Muscle of leg (tissue), 11 donors: ENCODE data around the gene CDH24. TPM values are rescaled to one million over a fixed set of nuclear protein-coding genes. Genes with fewer than 3 reads are reported as not detected.

ENCODE experiments used
- DNase-seq: peaks from one replicate; pipeline ENCODE4 v3.0.0; 2013
- H3K27ac ChIP-seq: one replicate; pipeline ENCODE4 v1.5.1; 2013; ENCODE audit warnings: mild to moderate bottlenecking, low read length, control low read depth
- H3K27me3 ChIP-seq: one replicate; pipeline ENCODE4 v1.6.1; 2013; ENCODE audit warnings: low read length; ENCODE audit not compliant: control insufficient read depth, insufficient read depth
- H3K36me3 ChIP-seq: one replicate; pipeline ENCODE4 v1.6.1; 2013; ENCODE audit warnings: low read length; ENCODE audit not compliant: control insufficient read depth, insufficient read depth
- H3K4me1 ChIP-seq: one replicate; pipeline ENCODE4 v1.6.1; 2013; ENCODE audit warnings: low read length; ENCODE audit not compliant: control insufficient read depth, insufficient read depth
- H3K4me3 ChIP-seq: one replicate; pipeline ENCODE4 v1.5.1; 2013; ENCODE audit warnings: low read length, control low read depth
- H3K9me3 ChIP-seq: replicated peaks from 2 replicates; pipeline ENCODE4 v1.6.1; 2013; ENCODE audit warnings: low read depth, low read length; ENCODE audit not compliant: control insufficient read depth
- WGBS: methylation state at CpG from one replicate; pipeline ENCODE4 v1.1.5; 2013; ENCODE audit warnings: missing lambda C conversion rate; ENCODE audit not compliant: insufficient coverage; 5-methylcytosine and 5-hydroxymethylcytosine counted together
- polyA plus RNA-seq, 8 donors: library from polyadenylated mRNA; unstranded; fragments of 120-200 nt; gene quantifications; one replicate each; pipeline versions ENCODE4 v1.2.1 to v1.2.3, GENCODE V29; 2013; ENCODE audit warnings: inconsistent platforms in 1 of 8, low replicate concordance in 1 of 8; ENCODE audit not compliant: insufficient read length in 8 of 8, insufficient read depth in 1 of 8
- total RNA-seq: library from RNA; stranded (reverse); fragments of 120-200 nt; gene quantifications from one replicate; pipeline ENCODE4 v1.2.4, GENCODE V29; 2013

CDH24 gene
- total and polyA plus RNA-seq, 9 donors = 2.1 to 6.8 (median 4.8) TPM

DNA sequence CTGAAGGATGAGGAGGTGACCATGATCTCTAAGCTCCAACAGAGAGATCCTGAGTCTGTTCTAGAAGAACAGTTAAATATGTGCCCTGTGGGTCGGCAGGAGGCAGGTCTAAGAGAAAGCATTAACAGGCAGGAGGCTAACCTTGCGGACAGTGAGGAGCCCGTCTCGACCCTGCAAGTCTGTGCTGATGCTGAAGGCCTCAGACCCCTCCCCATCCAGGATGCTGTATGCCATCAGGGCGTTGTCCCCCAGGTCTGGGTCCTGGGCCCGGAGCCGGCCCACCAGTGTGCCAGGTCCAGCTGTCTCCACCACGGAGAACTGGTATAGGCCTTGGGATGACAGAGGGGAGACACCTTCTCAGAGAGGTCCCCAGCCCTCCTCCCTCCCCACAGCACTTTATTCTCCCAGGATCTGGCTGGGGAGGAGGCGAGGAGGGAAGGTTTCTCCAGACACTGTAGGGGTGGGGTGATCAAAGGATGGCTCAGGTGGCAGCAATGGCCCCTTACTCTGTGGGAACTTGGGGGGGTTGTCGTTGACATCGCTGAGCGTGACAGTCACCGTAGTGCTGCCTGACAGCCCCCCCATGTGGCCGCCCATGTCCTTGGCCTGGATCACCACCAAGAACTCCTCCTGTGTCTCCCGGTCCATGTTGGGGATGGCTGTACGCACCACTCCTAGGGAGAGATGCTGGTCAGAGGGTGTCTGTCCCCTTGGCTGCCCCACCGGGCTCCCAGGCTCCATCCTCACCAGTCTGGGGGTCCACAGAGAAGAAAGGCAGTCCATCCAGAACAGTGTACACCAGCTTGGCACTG, 3.1 kb downstream of the CDH24 start:
- no peaks in the 10 kb centered on the region for H3K9me3 ChIP-seq
- peaks cover 11% of the 10 kb centered on the region for H3K36me3 ChIP-seq
- H3K4me1 ChIP-seq = peaks cover 20% of the 10 kb centered on the region
- H3K27ac ChIP-seq = no peak overlapping the region
- 63% methylated on average over 9 of the region's 17 CpGs for WGBS
- H3K4me3 ChIP-seq = no peak overlapping the region
- DNase-seq = no peak
- H3K27me3 ChIP-seq = no peaks in the 10 kb centered on the region

DNA sequence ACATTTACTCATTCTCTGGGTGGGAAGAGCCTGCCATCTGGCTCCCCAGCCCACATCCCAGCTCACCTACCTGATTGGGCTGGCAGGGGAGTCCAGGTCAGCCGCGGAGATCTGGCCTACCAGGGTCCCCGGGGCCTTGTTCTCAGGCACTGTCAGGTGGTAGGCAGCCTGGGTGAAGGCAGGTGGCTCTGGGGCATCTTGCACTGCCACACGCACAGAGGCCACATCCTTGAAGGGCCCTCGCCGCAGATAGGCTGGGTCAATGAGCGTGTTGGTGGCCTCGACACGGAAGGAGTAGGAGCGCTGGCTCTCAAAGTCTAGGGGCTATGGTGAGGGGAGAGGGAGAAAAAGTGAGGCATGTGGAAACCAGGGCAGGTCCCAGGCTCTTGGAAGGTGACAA, 3.9 kb downstream of the CDH24 start:
- WGBS = 98% methylated on average over 4 of the region's 10 CpGs
- no peak for DNase-seq

DNA sequence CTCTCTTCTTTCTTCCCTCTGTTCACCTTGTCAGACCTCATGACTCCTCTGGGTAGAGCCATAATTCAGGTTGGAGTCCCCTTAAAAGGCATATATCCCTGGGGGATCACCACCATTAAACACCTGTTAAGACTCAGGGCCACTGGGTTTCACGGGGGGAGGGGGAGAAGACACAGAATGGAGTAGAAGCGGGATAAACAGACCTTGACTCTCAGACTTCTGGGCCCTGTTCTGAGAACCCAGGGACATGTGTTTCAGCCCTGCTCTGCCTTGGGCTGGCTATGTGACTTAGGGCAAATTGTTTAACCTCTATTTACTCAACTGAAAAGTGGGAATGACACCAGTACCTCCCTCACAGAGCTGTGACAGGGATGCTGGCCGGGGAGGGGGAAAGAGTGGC, 4.6 kb downstream of the CDH24 start:
- no peak overlapping the region for H3K4me3 ChIP-seq
- H3K9me3 ChIP-seq = no peaks in the 10 kb centered on the region
- DNase-seq = no peak
- no peaks in the 10 kb centered on the region for H3K27me3 ChIP-seq
- no peak overlapping the region for H3K27ac ChIP-seq
- peaks cover 18% of the 10 kb centered on the region for H3K4me1 ChIP-seq
- H3K36me3 ChIP-seq = peaks cover 7% of the 10 kb centered on the region
- WGBS = no CpG with 5 or more reads among the region's 3 CpGs

More for the DNA sequence above, 3.9 kb downstream of the CDH24 start:
- H3K4me1 ChIP-seq = peaks cover 20% of the 10 kb centered on the region
- no peak overlapping the region for H3K27ac ChIP-seq
- H3K9me3 ChIP-seq = no peaks in the 10 kb centered on the region
- H3K4me3 ChIP-seq = no peak overlapping the region
- H3K27me3 ChIP-seq = no peaks in the 10 kb centered on the region
- H3K36me3 ChIP-seq = peaks cover 8% of the 10 kb centered on the region

DNA sequence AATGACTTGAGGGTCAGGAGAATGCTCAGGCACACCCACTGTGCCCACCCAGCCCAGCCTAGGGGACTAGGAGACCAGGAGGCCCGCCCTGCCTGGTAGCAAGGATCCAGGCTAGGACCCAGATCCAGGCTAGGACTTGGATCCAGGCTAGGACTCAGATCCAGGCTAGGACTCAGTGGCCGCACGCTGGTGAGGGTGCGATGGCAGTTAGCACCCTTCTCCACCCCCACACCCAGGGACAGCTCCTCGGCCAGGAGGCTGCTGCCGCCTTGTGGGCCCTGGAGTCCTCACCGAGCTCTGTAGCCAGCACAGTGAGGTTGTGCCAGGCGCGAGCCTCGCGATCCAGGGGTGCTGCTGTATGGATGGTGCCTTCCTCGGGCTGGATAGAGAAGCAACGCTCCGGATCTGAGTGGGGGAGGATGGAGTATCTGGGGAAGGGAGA, 5.1 kb downstream of the CDH24 start:
- Histone ChIP-seq H3K36me3 (peaks cover 7% of the 10 kb centered on the region), H3K4me3 (no peak overlapping the region), H3K27me3 (no peaks in the 10 kb centered on the region), H3K4me1 (peaks cover 18% of the 10 kb centered on the region), H3K27ac (no peak overlapping the region), H3K9me3 (no peaks in the 10 kb centered on the region)
- 75% methylated on average over 6 of the region's 14 CpGs for WGBS
- DNase-seq = no peak

DNA sequence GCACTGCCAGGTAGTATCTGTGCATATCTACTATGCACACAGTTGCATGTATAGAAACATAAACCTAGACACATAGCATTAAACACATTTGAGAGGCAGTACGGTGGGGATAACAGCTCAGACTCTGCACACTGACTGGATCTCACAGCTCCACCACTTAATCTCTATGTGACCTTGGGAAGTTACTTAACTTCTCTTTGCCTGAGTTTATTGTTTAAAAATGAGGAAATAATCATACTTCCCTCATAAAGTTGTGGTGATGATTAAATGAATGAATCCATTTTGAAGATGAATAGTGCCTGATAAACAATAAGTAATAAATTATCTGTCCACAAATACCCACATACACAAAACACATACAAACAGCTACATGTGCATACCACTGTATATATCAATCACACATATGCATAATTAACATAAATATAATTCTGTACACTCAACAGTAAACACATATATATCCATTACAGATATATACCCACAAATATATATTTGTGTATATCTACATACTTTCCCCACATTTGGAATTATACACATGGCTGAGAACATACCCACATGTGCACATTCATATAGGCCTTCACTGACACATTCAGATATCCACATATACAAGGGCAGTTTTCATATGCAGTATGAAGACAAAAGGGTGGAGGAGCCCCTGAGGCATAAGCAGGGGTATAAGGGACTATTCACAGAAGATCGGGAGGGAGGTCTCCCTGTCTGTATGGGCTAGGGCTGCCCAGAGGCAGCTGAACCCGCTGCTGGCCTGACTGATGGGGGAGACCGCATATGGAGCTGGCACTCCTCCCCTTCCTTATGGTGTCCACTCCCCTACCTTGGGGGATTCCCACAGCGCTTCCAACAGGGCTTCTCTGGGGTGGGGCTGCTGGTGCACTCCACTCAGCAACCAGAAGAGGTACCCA, 5.9 kb downstream of the CDH24 start:
- peaks cover 11% of the 10 kb centered on the region for H3K4me1 ChIP-seq
- no peak overlapping the region for H3K27ac ChIP-seq
- whole genome bisulfite sequencing = 33% methylated on average over 1 of the region's 5 CpGs
- no peak overlapping the region for H3K4me3 ChIP-seq
- no peaks in the 10 kb centered on the region for H3K9me3 ChIP-seq
- H3K27me3 ChIP-seq = no peaks in the 10 kb centered on the region
- DNase-seq = no peak
- peaks cover 7% of the 10 kb centered on the region for H3K36me3 ChIP-seq

DNA sequence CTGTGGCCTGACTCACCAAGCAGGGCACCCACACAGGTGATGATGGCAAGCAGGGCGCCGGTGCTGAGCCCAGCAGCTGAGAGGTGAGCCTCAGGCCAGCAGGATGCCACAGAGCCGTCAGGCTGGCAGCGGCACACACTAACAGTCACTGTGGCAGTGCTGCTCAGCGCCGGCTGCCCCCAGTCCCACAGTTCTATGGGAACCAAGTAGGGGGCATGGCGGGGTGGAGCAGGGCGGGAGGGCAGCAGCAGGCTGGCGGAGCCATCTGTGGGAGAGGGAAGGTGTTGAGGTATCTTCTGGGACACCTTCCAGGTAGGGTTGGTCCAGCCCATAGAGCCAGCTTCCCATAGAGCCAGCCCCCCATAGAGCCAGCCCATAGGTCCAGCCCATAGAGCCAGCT, 8.3 kb downstream of the CDH24 start:
- Histone ChIP-seq H3K9me3 (no peaks in the 10 kb centered on the region), H3K4me1 (peaks cover 3% of the 10 kb centered on the region), H3K27ac (no peak overlapping the region), H3K36me3 (peaks cover 7% of the 10 kb centered on the region), H3K27me3 (no peaks in the 10 kb centered on the region), H3K4me3 (no peak overlapping the region)
- DNase-seq = no peak
- 98% methylated on average over 7 of the region's 9 CpGs for WGBS

DNA sequence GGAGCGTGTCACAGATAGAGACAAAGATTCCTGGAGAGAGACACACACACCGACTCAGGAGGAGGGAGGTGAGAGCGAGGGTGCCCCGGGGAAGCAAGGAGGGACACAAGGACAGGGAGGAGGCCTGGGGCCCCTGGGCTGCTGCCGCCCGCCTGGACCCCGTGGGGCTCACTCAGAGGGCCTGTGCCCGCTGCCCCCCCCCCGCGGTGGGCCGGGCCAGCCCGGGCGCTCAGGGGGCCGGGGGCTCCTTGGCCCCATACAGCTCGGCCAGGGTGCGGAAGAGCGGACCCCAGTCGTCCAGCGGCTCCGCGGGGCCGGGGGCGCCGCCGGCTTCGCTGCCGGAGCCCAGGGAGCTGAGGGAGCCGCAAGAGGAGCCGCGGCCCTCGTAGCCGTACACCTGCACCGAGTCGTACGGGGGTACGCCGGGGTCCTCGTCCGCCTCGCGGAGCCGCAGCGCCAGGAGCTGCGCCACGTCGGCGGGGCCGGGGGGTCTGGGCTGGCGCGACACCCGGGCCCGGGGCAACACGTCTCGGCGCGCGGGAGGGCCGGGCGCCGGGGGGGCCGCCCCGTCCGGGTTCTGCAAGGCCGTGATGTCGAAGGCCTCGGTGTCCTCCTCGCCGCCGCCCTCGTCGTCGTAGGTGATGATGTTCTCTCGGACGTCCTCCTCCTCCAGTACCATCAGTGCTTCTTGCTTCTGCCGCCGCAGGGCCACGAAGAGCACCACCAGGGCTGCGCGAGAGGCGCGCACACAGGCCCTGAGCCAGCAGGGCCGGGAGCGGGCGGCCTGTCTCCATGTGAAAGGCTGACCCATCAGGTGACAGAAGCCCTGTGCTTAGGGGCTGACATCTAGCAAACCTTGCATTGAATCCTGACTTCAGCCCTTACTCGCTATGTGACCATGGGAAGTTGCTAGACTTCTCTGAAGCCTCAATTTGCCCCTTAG, 9.3 kb downstream of the CDH24 start:
- peaks cover 7% of the 10 kb centered on the region for H3K36me3 ChIP-seq
- WGBS = 75% methylated on average over 73 of the region's 85 CpGs
- DNase-seq = no peak
- no peaks in the 10 kb centered on the region for H3K9me3 ChIP-seq
- H3K27ac ChIP-seq = peak overlapping the region; percentile 49
- peaks cover 6% of the 10 kb centered on the region for H3K4me1 ChIP-seq
- H3K27me3 ChIP-seq = no peaks in the 10 kb centered on the region
- no peak overlapping the region for H3K4me3 ChIP-seq

DNA sequence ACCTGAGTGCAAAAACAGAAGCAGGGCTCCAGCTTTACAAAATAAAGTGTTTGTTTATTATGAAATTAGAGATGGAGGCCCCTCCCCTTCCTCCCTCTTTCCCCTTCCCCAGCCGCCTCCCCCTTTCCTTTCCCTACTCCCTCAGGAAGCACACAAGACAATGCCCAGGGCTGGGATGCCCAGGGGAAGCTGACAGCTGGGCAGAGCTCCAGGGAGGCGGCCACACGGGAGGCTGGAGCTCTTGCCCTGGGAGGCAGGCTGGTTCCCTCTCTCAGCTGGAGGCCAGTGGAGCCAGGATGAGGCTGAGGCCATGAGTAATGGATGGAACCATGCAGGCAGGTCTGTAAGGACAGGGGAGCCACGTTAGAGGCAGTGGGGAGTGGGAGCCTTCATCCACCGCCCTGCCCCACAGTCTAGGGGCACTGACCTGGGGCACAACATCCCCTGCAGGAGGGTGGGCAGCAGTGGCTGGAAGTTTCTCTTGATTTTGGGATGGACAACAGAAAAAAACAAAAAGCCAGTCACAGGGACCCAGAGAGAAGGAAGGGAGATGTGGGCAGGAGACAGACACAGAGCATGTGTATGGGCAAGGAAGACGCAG, 10.2 kb downstream of the CDH24 start:
- Histone ChIP-seq H3K36me3 (peaks cover 7% of the 10 kb centered on the region), H3K4me3 (no peak overlapping the region), H3K4me1 (peaks cover 6% of the 10 kb centered on the region), H3K27me3 (no peaks in the 10 kb centered on the region), H3K27ac (peak overlapping the region; percentile 49), H3K9me3 (no peaks in the 10 kb centered on the region)
- DNase-seq = no peak
- WGBS = 62% methylated on average over 4 of the region's 6 CpGs
